Raji (cell line): ENCODE measurements around the gene MYO3B.

Experiments used
- POLR2A ChIP-seq: IDR thresholded peaks from 2 replicates; pipeline ENCODE4 v1.6.1; 2011; ENCODE audit warnings: low read depth, low read length, control low read depth; ENCODE audit not compliant: insufficient read depth

Gene MYO3B

GRCh38 chr2:170503971-170504809 is 326.2 kb downstream of the MYO3B start:
- no peak for TF ChIP-seq POLR2A

GRCh38 chr2:170504810-170505145 is 326.8 kb downstream of the MYO3B start:
- no peak for TF ChIP-seq POLR2A

DNA sequence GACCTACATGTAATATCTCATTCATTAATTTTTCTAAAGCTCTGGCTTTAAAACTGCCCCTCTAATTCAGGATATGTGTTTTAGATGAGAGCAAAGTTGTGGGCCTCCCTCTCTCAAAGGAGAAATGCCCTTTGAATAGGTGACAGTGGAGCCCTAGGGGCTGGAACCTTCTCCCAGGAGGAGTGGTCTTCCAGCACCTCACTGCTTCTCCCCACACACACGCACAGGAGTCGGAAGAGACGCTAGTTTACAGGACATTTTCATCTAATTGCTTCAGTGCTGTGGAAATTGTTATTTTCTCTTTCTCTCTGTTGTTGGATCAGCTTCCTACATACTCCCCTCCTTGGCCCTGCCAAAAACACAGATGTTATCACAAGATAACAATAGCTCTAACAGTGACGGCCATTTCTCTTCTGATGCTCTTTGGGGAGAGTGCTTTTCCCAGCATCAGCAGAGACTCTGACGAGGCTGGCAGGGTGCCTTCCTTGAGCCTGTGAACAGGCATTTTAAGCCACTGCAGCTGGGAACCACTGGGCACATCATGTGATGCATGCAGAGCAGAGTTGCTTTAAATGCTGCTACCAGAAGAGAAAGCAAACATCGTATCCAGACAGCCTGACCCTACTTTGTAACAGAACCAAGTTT is 327.8 kb downstream of the MYO3B start:
- TF ChIP-seq POLR2A: no peak

GRCh38 chr2:170509452-170510193 is 331.7 kb downstream of the MYO3B start:
- TF ChIP-seq POLR2A: no peak

- no peak for TF ChIP-seq POLR2A
Measured at GRCh38 chr2:170512266-170512665, 334.3 kb downstream of the MYO3B start.

DNA sequence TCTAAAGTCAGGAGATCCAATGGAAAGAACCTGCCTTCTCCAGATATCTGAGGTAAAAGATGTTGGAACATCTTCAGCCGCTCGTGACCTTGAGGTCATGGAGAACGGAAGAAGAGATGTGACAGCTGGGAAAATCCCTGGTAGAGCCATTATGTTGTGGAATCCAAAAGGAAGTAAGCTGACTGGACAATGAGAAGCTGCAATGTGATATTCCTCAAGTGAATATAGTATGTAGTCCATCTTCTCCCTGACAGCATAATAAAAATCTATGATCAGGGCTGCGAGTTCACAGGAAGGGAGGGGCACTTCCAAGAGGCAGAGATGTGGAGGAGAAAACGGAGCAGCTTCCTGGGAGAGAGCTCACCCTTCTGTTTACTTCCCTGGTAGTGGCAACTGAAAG is 336.2 kb downstream of the MYO3B start:
- TF ChIP-seq POLR2A: no peak

GRCh38 chr2:170517538-170517937 is 339.6 kb downstream of the MYO3B start:
- TF ChIP-seq POLR2A: no peak

DNA sequence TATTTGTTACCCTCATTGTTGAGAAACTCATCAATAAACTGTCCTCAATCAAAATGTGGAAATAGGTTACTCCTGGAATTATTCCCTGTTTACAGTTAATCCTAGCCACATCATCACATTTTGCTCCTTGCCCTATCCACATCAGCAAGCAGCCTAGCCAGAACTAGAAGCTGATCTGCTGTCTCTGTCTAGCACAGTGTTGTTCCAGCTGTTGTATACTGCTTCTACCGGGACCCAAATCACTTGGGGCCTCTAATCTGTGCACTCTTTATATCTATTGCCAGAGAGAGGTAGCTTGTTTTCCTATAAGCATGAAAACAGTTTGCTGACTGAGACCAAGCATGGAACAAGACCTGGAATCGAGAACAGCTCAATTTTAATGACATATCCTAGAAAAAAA is 341.0 kb downstream of the MYO3B start:
- TF ChIP-seq POLR2A: no peak

DNA sequence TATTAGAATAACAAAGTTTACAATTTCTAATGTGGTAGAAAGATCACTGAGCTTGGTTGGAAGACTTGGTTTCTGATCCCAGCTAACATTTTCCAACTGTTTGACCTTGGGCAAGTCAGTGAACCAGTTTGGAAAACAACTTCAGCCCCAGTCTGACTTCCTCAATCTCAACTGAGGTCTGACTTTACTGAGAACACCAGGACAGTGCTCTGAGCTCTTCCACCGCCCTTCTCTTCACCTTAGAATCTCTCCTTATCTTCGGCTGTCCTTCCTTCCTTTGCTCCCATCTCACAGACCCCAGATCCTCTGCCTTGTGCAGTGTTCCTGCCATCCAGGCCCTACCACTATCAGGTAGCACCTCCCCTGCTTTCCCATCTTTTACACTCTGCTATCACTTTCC is 343.4 kb downstream of the MYO3B start:
- TF ChIP-seq POLR2A: no peak

DNA sequence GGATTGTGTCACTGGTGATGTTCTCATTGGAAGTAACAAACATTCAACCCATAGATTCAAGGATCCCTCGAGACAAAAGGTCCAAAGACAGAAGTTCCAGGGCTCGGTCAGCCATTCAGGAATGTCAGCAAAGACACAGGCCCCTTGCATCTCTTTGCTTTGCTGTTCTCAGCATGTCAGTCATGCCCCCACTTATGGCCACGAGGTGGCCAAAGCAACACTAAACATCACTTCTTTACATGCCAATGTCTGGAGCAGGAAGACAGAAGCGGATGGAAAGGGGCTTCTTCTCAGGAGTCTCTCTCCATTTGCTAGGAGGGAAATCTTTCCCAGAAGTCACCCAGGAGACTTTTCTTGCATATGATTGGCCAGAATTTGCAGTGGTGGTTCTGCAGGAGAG is 345.6 kb downstream of the MYO3B start:
- TF ChIP-seq POLR2A: no peak

DNA sequence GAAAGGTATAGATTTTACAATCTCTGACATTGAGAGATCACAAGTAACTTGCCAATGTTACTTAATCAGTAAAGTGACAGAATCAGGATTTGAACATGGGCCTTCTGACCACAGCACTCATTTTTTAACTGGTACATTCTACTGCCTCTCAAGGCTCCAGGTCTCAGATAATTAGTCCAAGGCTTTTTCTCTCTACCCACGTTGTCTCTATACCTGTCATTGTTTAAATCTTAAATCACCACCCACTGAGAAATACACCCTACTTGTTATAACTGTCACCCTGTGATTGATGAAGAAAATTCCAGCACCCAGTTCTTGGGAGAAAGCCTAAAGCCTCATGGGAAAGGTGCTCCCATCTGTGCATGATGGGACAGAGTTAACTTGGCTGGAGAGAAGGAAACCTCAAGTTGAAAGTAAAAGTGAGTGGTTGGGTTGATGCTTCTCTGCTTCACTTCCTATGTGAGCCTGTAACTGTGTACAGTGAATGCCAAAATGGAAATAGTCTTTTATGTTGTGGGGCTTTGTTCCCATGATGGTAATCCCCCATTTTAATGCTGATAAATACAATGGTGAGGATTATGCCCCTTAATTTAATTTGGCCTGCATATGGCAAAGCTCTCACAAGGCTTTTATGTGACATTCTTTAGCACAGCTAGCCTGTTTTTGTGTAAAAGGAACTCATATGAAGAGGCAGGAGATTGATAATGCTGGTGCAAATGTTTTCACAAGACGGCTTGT is 347.1 kb downstream of the MYO3B start:
- TF ChIP-seq POLR2A: no peak

- TF ChIP-seq POLR2A: no peak
Measured at GRCh38 chr2:170525566-170525900, 347.6 kb downstream of the MYO3B start.

GRCh38 chr2:170530284-170530745 is 352.4 kb downstream of the MYO3B start:
- TF ChIP-seq POLR2A: no peak

GRCh38 chr2:170530803-170531564 is 353.0 kb downstream of the MYO3B start:
- no peak for TF ChIP-seq POLR2A

DNA sequence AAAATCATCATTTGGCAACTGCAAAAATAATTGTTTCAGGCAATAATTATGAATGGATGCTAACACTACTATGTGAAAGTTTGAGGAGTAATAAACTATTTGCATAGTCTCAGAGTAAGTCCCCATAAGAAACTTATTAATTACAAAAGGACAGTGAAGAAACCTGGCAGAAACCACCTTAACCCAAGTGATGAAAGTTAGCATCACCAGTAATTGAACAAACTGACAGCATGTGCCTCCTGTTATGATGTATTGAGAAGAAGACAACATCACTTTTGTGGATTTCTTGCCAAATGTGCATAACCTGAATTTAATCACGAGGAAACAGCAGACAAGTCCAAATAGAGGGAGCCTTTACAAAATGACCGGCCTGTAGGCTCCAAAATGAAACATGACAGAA is 353.9 kb downstream of the MYO3B start:
- no peak for TF ChIP-seq POLR2A
